CD14-positive monocyte (primary cell): Measurements from ENCODE around the gene SCD. TPM values are rescaled to one million over a fixed set of nuclear protein-coding genes. Genes with fewer than 3 reads are reported as not detected.

Experiments
- DNase-seq, 3 donors: peaks; one replicate each; pipeline ENCODE4 v3.0.0-alpha.2; 2011 to 2022
- H2AFZ ChIP-seq: 2 replicates; pipeline ENCODE4 v1.6.0; 2012; ENCODE audit warnings: mild to moderate bottlenecking, low read depth, low read length, inconsistent platforms; ENCODE audit not compliant: insufficient read depth, poor library complexity, severe bottlenecking
- H3K27ac ChIP-seq, 2 donors: 1 replicate in 1 of 2; 2 replicates in 1 of 2; pipeline ENCODE4 v1.5.1; 2012 to 2013; ENCODE audit warnings: low read length in 2 of 2, control low read depth in 1 of 2, inconsistent platforms in 1 of 2, low read depth in 1 of 2, mild to moderate bottlenecking in 1 of 2
- H3K27me3 ChIP-seq, 2 donors: one replicate each; pipeline versions ENCODE4 v1.6.0 to v1.6.1; 2011 to 2013; ENCODE audit warnings: low read length in 2 of 2; ENCODE audit not compliant: control insufficient read depth in 2 of 2, insufficient read depth in 2 of 2
- H3K36me3 ChIP-seq, 2 donors: replicated peaks in 1 of 2; 1 replicate in 1 of 2; 2 replicates in 1 of 2; pipeline versions ENCODE4 v1.5.1 to v1.6.1; 2012 to 2013; ENCODE audit warnings: low read length in 2 of 2, control low read depth in 1 of 2, inconsistent platforms in 1 of 2, mild to moderate bottlenecking in 1 of 2; ENCODE audit not compliant: insufficient read depth in 2 of 2, control insufficient read depth in 1 of 2
- H3K4me1 ChIP-seq, 2 donors: 1 replicate in 1 of 2; 2 replicates in 1 of 2; pipeline versions ENCODE4 v1.5.1 to v1.6.1; 2012 to 2013; ENCODE audit warnings: low read length in 2 of 2, control low read depth in 1 of 2, inconsistent platforms in 1 of 2, mild to moderate bottlenecking in 1 of 2, moderate library complexity in 1 of 2; ENCODE audit not compliant: insufficient read depth in 2 of 2, control insufficient read depth in 1 of 2
- H3K4me2 ChIP-seq: replicated peaks from 2 replicates; pipeline ENCODE3; 2012; ENCODE audit warnings: low read length, moderate library complexity, mild to moderate bottlenecking; ENCODE audit not compliant: poor library complexity, severe bottlenecking; ENCODE audit errors: extremely low read depth
- H3K4me3 ChIP-seq, 3 experiments: fragments of 200-600 bp in 1 of 3; sonication (generic) in 1 of 3; replicated peaks in 1 of 3; 1 replicate in 2 of 3; 2 replicates in 1 of 3; pipeline ENCODE4 v1.5.1; 2011 to 2013; ENCODE audit warnings: low read length in 3 of 3, mild to moderate bottlenecking in 3 of 3, control low read depth in 2 of 3, low read depth in 2 of 3, inconsistent platforms in 1 of 3, moderate library complexity in 1 of 3
- H3K79me2 ChIP-seq: 2 replicates; pipeline ENCODE4 v1.6.0; 2012; ENCODE audit warnings: mild to moderate bottlenecking, control low read depth, inconsistent platforms, low read length, moderate library complexity; ENCODE audit not compliant: insufficient read depth
- H3K9ac ChIP-seq: 2 replicates; pipeline ENCODE4 v1.6.0; 2017; ENCODE audit warnings: low read length, mild to moderate bottlenecking; ENCODE audit not compliant: insufficient read depth, poor library complexity, severe bottlenecking
- H3K9me3 ChIP-seq, 2 donors: replicated peaks in 1 of 2; 1 replicate in 1 of 2; 2 replicates in 1 of 2; pipeline versions ENCODE4 v1.5.1 to v1.6.1; 2012 to 2013; ENCODE audit warnings: low read length in 2 of 2, control low read depth in 1 of 2; ENCODE audit not compliant: control insufficient read depth in 1 of 2, insufficient read depth in 1 of 2
- H4K20me1 ChIP-seq: 2 replicates; pipeline ENCODE4 v1.6.0; 2012; ENCODE audit warnings: mild to moderate bottlenecking, low read length, control low read depth, moderate library complexity; ENCODE audit not compliant: insufficient read depth
- H3K27ac Mint-ChIP-seq, 7 donors: one replicate each; pipeline ENCODE4 v1.8.0; 2020; ENCODE audit warnings: mild to moderate bottlenecking in 7 of 7, mixed read lengths in 7 of 7, moderate library complexity in 6 of 7, inconsistent platforms in 2 of 7
- H3K27me3 Mint-ChIP-seq, 3 donors: one replicate each; pipeline ENCODE4 v1.8.0; 2021 to 2022; ENCODE audit warnings: low read depth in 3 of 3, mild to moderate bottlenecking in 3 of 3, mixed read lengths in 3 of 3, moderate library complexity in 3 of 3, inconsistent platforms in 1 of 3
- H3K36me3 Mint-ChIP-seq, 2 donors: one replicate each; pipeline ENCODE4 v1.8.0; 2020; ENCODE audit warnings: mixed read lengths in 2 of 2, inconsistent platforms in 1 of 2, mild to moderate bottlenecking in 1 of 2
- H3K4me1 Mint-ChIP-seq: one replicate; pipeline ENCODE4 v1.8.0; 2020; ENCODE audit warnings: mild to moderate bottlenecking, mixed read lengths
- H3K4me3 Mint-ChIP-seq, 2 donors: one replicate each; pipeline ENCODE4 v1.8.0; 2020; ENCODE audit warnings: mild to moderate bottlenecking in 2 of 2, mixed read lengths in 2 of 2, moderate library complexity in 1 of 2
- H3K9me3 Mint-ChIP-seq, 7 donors: one replicate each; pipeline ENCODE4 v1.8.0; 2020 to 2022; ENCODE audit warnings: mixed read lengths in 7 of 7, mild to moderate bottlenecking in 6 of 7, moderate library complexity in 6 of 7, inconsistent platforms in 2 of 7
- CTCF ChIP-seq: fragments of 200-600 bp; IDR thresholded peaks from one replicate; pipeline ENCODE4 v1.8.0; 2022; ENCODE audit warnings: antibody characterized with exemption, mild to moderate bottlenecking
- WGBS: methylation state at CpG from one replicate; pipeline ENCODE4 v1.1.5; 2013; ENCODE audit warnings: missing lambda C conversion rate; ENCODE audit not compliant: insufficient coverage; 5-methylcytosine and 5-hydroxymethylcytosine counted together
- intact Hi-C, 2 donors: fragments of 100-400 bp; cut with micrococcal nuclease; formaldehyde crosslinking; loops; one replicate each; pipeline versions ENCODE4 v1.15.0 to v1.15.1; 2023
- polyA plus RNA-seq, 3 donors: library from polyadenylated mRNA; depleted of rRNA in 1 of 3; unstranded in 2 of 3; stranded (reverse) in 1 of 3; fragments of 300-500 nt in 2 of 3; fragments of >200 nt in 1 of 3; fragmentation: Illumina TruSeq in 2 of 3; gene quantifications; 1 replicate in 2 of 3; 2 replicates in 1 of 3; pipeline ENCODE4 v1.2.3, GENCODE V29; 2012 to 2021

SCD gene
- polyA plus RNA-seq, 3 donors, result 1.00 to 3.4 (median 1.0) TPM

DNA sequence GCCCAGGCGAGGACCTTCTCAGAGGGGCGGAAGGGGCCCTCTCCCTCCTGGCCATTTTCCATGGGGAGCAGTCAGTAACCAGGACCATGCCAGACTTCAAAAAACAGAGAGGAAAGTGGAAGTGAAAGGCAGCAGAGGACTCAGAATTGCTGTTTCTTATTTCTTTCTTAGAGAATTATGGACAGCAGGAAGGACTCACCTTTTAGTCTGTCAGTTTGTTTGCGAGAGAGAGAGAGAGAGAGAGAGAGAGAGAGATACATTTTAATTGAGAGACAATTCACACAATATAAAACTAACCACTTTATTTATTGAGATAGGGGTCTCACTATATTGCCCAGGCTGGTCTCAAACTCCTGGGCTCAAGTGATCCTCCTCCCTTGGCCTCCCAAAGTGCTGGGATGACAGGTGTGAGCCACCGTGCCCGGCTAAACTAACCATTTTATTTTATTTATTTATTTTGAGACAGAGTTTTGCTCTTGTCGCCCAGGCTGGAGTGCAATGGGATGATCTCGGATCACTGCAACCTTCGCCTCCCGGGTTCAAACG, 24.5 kb downstream of the SCD start:
- no peaks in the 10 kb centered on the region for H3K36me3 ChIP-seq
- H3K4me1 ChIP-seq, result peaks cover 44 to 46% of the 10 kb centered on the region in 2 donors
- Mint-ChIP-seq H3K4me1 (peaks cover 27% of the 10 kb centered on the region), H3K4me3 (peak overlapping the region; percentile 73 to 81), H3K36me3 (peaks cover 0 to 5% of the 10 kb centered on the region in 2 donors), H3K27ac (peak overlapping the region; percentile 86 to 97 (median 96)), H3K27me3 (peaks cover 0 to 3% (median 2%) of the 10 kb centered on the region in 3 donors), H3K9me3 (peaks cover 0 to 1% (median 0%) of the 10 kb centered on the region in 7 donors)
- no peak for DNase-seq
- H2AFZ ChIP-seq, result peak overlapping the region; percentile 48
- peak overlapping the region; percentile 84 to 91 for H3K27ac ChIP-seq
- no peak for TF ChIP-seq CTCF
- H3K4me2 ChIP-seq, result peak overlapping the region; percentile 51
- H4K20me1 ChIP-seq, result no peaks in the 10 kb centered on the region
- peak overlapping the region; percentile 32 for H3K9ac ChIP-seq
- intact Hi-C loops, result loop anchor here (2.0 to 5.0 kb wide), 3 partner anchors 25 to 84 kb away; partner anchors contain the start of genes BLOC1S2 (in 1 of the 2) and SCD (in 1 of the 2)
- WGBS, result 60% methylated on average over 1 of the region's 10 CpGs
- no peaks in the 10 kb centered on the region for H3K79me2 ChIP-seq
- no peaks in the 10 kb centered on the region for H3K27me3 ChIP-seq
- H3K4me3 ChIP-seq, result peak overlapping the region in 1 of 3 experiments; percentile 57
- H3K9me3 ChIP-seq, result no peaks in the 10 kb centered on the region

DNA sequence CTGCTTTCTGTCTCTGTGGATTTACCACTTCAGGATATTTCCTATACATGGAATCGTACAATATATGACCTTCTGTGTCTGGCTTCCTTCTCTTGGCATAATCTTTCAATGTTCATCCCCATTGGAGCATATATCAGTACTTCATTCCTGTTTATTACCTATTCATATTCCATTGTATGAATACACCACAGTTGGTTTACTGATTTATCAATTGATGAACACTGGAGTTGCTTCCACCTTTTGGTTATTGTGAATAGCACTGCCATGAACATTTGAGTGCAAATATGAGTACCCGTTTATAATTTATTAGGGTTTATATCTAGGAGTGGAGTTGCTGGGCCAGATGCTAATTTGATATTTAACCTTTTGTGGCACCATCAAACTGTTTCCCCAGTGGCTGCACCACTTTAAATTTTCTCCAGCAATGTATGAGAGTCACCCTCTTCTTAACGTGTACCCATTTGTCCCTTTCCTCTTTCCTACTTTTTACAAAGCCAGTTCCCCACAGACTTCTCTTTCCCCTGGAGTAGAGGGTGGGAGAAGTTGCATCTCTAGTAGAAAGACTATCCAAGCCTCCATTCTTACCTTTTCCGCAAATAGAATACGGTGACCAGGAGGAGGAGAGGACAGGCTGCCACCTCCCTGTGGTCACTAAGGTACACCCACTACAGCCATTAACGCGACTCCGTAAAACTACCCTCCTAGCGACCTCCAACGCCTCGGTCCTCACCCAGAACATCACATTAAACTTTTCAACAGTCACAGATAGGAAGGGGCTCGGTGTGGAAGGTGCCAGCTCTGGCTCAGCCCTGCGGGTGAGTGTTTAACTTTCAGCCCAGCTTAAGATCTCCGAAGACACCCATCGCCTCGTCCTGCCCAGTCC, 25.6 kb downstream of the SCD start:
- H4K20me1 ChIP-seq, result no peaks in the 10 kb centered on the region
- no peaks in the 10 kb centered on the region for H3K79me2 ChIP-seq
- no peaks in the 10 kb centered on the region for H3K27me3 ChIP-seq
- no peaks in the 10 kb centered on the region for H3K9me3 ChIP-seq
- peak overlapping the region; percentile 60 for H3K9ac ChIP-seq
- Mint-ChIP-seq H3K4me3 (peak overlapping the region in 1 of 2 donors; percentile 6), H3K9me3 (peaks cover 0 to 1% (median 0%) of the 10 kb centered on the region in 7 donors), H3K4me1 (peaks cover 29% of the 10 kb centered on the region), H3K27me3 (peaks cover 0 to 3% (median 2%) of the 10 kb centered on the region in 3 donors), H3K36me3 (peaks cover 0 to 5% of the 10 kb centered on the region in 2 donors), H3K27ac (peak overlapping the region in 3 of 7 donors; percentile 70 to 86 (median 71))
- H3K4me2 ChIP-seq, result peak overlapping the region; percentile 97
- H2AFZ ChIP-seq, result peak overlapping the region; percentile 92
- WGBS, result 5% methylated on average over 11 of the region's 16 CpGs
- TF ChIP-seq CTCF, result no peak
- intact Hi-C loops, result loop anchor here (5.0 kb wide), 2 partner anchors 35 to 85 kb away; partner anchors contain the start of gene BLOC1S2 (in 1 of the 2)
- H3K27ac ChIP-seq, result peak overlapping the region; percentile 60 to 77
- DNase-seq, result no peak
- no peaks in the 10 kb centered on the region for H3K36me3 ChIP-seq
- H3K4me1 ChIP-seq, result peaks cover 46% of the 10 kb centered on the region in 2 donors
- peak overlapping the region; percentile 48 to 84 (median 62) for H3K4me3 ChIP-seq
